DOHH2 (cell line): ENCODE results near the gene RETREG2.

Experiments
- H3F3A ChIP-seq: fragments of 200-600 bp; sonication (generic), shearing (Covaris generic); 2 replicates; pipeline ENCODE4 v1.6.0; 2016; ENCODE audit warnings: antibody characterized with exemption, mild to moderate bottlenecking; ENCODE audit not compliant: control insufficient read depth, insufficient read depth
- H3K27ac ChIP-seq: fragments of 200-600 bp; sonication (generic); 2 replicates; pipeline ENCODE4 v1.5.1; 2014; ENCODE audit warnings: low read depth, mild to moderate bottlenecking, low read length, moderate library complexity
- H3K27me3 ChIP-seq: fragments of 200-600 bp; sonication (generic); 2 replicates; pipeline ENCODE4 v1.6.1; 2014; ENCODE audit warnings: mild to moderate bottlenecking, low read length, mixed read lengths; ENCODE audit not compliant: control insufficient read depth
- H3K36me3 ChIP-seq: fragments of 200-600 bp; sonication (generic); 2 replicates; pipeline ENCODE4 v1.6.1; 2014; ENCODE audit warnings: mild to moderate bottlenecking, low read length, moderate library complexity, mixed read lengths; ENCODE audit not compliant: control insufficient read depth
- H3K4me1 ChIP-seq: fragments of 200-600 bp; sonication (generic); 2 replicates; pipeline ENCODE4 v1.6.1; 2014; ENCODE audit warnings: mild to moderate bottlenecking, low read length, mixed read lengths; ENCODE audit not compliant: control insufficient read depth
- H3K4me2 ChIP-seq: fragments of 200-600 bp; sonication (generic); 2 replicates; pipeline ENCODE4 v1.6.0; 2014; ENCODE audit warnings: mild to moderate bottlenecking, low read length, moderate library complexity
- H3K4me3 ChIP-seq: fragments of 200-600 bp; sonication (generic); 2 replicates; pipeline ENCODE4 v1.5.1; 2014; ENCODE audit warnings: mild to moderate bottlenecking, low read length, mixed read lengths
- H3K79me2 ChIP-seq: fragments of 200-600 bp; sonication (generic); 2 replicates; pipeline ENCODE4 v1.6.1; 2014; ENCODE audit warnings: mild to moderate bottlenecking, low read length, mixed read lengths; ENCODE audit not compliant: control insufficient read depth
- H3K9me2 ChIP-seq: fragments of 200-600 bp; sonication (generic); replicated peaks from 2 replicates; pipeline ENCODE4 v1.6.1; 2014; ENCODE audit warnings: mild to moderate bottlenecking, low read length, mixed read lengths; ENCODE audit not compliant: control insufficient read depth
- H3K9me3 ChIP-seq: fragments of 200-600 bp; sonication (generic); 2 replicates; pipeline ENCODE4 v1.6.1; 2014; ENCODE audit warnings: antibody characterized with exemption, low read length, mixed read lengths; ENCODE audit not compliant: control insufficient read depth, insufficient read depth
- H4K20me1 ChIP-seq: fragments of 200-600 bp; sonication (generic); 2 replicates; pipeline ENCODE4 v1.6.0; 2014; ENCODE audit warnings: low read depth, mild to moderate bottlenecking, antibody characterized with exemption, low read length, moderate library complexity; ENCODE audit not compliant: control insufficient read depth, insufficient read depth
- CTCF ChIP-seq: fragments of 200-600 bp; sonication (generic); IDR thresholded peaks from one replicate; pipeline ENCODE4 v1.5.1; 2014; ENCODE audit warnings: antibody characterized with exemption, mild to moderate bottlenecking, low read depth, low read length; ENCODE audit not compliant: poor library complexity, severe bottlenecking
- EZH2phosphoT487 ChIP-seq: fragments of 200-600 bp; sonication (generic); IDR thresholded peaks from 2 replicates; pipeline ENCODE4 v1.6.1; 2017; ENCODE audit warnings: borderline replicate concordance, mild to moderate bottlenecking, antibody characterized with exemption, low read length, moderate library complexity, mixed read lengths

Gene RETREG2

GRCh38 chr2:219157396-219157795, 20.7 kb upstream of the RETREG2 start:
- Histone ChIP-seq H3K4me1 (peaks cover 14% of the 10 kb centered on the region), H3F3A (peaks cover 14% of the 10 kb centered on the region; the same call in 1 of the 2 replicates), H3K36me3 (peaks cover 19% of the 10 kb centered on the region), H3K4me3 (no peak overlapping the region), H3K9me3 (no peaks in the 10 kb centered on the region), H3K79me2 (no peaks in the 10 kb centered on the region), H3K27ac (no peak overlapping the region), H4K20me1 (peaks cover 3% of the 10 kb centered on the region; the same call in 1 of the 2 replicates), H3K27me3 (no peaks in the 10 kb centered on the region), H3K4me2 (no peak overlapping the region), H3K9me2 (no peaks in the 10 kb centered on the region)
- TF ChIP-seq EZH2phosphoT487 (no peak), CTCF (no peak)

- H3K27me3 ChIP-seq = no peaks in the 10 kb centered on the region
- peaks cover 16% of the 10 kb centered on the region; the same call in 1 of the 2 replicates for H3F3A ChIP-seq
- peaks cover 3% of the 10 kb centered on the region; the same call in 1 of the 2 replicates for H4K20me1 ChIP-seq
- peaks cover 14% of the 10 kb centered on the region for H3K4me1 ChIP-seq
- H3K4me3 ChIP-seq = no peak overlapping the region
- H3K9me3 ChIP-seq = no peaks in the 10 kb centered on the region
- TF ChIP-seq CTCF (no peak), EZH2phosphoT487 (no peak)
- H3K27ac ChIP-seq = no peak overlapping the region
- peaks cover 19% of the 10 kb centered on the region for H3K36me3 ChIP-seq
- H3K79me2 ChIP-seq = no peaks in the 10 kb centered on the region
- no peaks in the 10 kb centered on the region for H3K9me2 ChIP-seq
- H3K4me2 ChIP-seq = no peak overlapping the region
Observed at GRCh38 chr2:219158025-219158424, 20.1 kb upstream of the RETREG2 start.

- H3F3A ChIP-seq = peaks cover 16% of the 10 kb centered on the region; the same call in 1 of the 2 replicates
- no peak for TF ChIP-seq EZH2phosphoT487
- peaks cover 18% of the 10 kb centered on the region for H3K36me3 ChIP-seq
- no peaks in the 10 kb centered on the region for H3K27me3 ChIP-seq
- no peaks in the 10 kb centered on the region for H3K79me2 ChIP-seq
- no peaks in the 10 kb centered on the region for H3K9me3 ChIP-seq
- no peak overlapping the region for H3K27ac ChIP-seq
- peaks cover 3% of the 10 kb centered on the region; the same call in 1 of the 2 replicates for H4K20me1 ChIP-seq
- H3K4me3 ChIP-seq = no peak overlapping the region
- no peaks in the 10 kb centered on the region for H3K9me2 ChIP-seq
- no peak overlapping the region for H3K4me2 ChIP-seq
- peaks cover 14% of the 10 kb centered on the region for H3K4me1 ChIP-seq
Observed at GRCh38 chr2:219158586-219158985, 19.5 kb upstream of the RETREG2 start.

GRCh38 chr2:219159771-219160185, 18.3 kb upstream of the RETREG2 start:
- H3K79me2 ChIP-seq = no peaks in the 10 kb centered on the region
- peaks cover 14% of the 10 kb centered on the region for H3K4me1 ChIP-seq
- H3K9me3 ChIP-seq = no peaks in the 10 kb centered on the region
- TF ChIP-seq EZH2phosphoT487 (no peak), CTCF (no peak)
- peak overlapping the region; percentile 83 for H3K4me3 ChIP-seq
- peaks cover 3% of the 10 kb centered on the region; the same call in 1 of the 2 replicates for H4K20me1 ChIP-seq
- H3K36me3 ChIP-seq = peaks cover 10% of the 10 kb centered on the region
- H3F3A ChIP-seq = peaks cover 9% of the 10 kb centered on the region; the same call in 1 of the 2 replicates
- no peak overlapping the region for H3K27ac ChIP-seq
- no peaks in the 10 kb centered on the region for H3K9me2 ChIP-seq
- H3K27me3 ChIP-seq = no peaks in the 10 kb centered on the region
- H3K4me2 ChIP-seq = peak overlapping the region; percentile 72
